Fibroblast of pulmonary artery (primary cell): Measurements from ENCODE around the gene LTBP2.
A peak's percentile ranks its signal among the peaks of the same experiment; 100 is the strongest.

ENCODE experiments used
- DNase-seq: peaks from one replicate; pipeline ENCODE4 v3.0.0-alpha.2; 2010; ENCODE audit warnings: low read depth
- H3K4me3 ChIP-seq: replicated peaks from 2 replicates; pipeline ENCODE4 v1.5.1; 2011; ENCODE audit warnings: low read depth, mild to moderate bottlenecking, control low read depth, low read length, moderate library complexity
- CTCF ChIP-seq: IDR thresholded peaks from 2 replicates; pipeline ENCODE4 v1.5.1; 2011; ENCODE audit warnings: mild to moderate bottlenecking, control low read depth, low read length, inconsistent platforms; ENCODE audit errors: missing control alignments

Gene LTBP2

GRCh38 chr14:74490486-74490885, 121.6 kb downstream of the LTBP2 start:
- no peak for DNase-seq
- H3K4me3 ChIP-seq: no peak overlapping the region
- TF ChIP-seq CTCF: no peak

DNA sequence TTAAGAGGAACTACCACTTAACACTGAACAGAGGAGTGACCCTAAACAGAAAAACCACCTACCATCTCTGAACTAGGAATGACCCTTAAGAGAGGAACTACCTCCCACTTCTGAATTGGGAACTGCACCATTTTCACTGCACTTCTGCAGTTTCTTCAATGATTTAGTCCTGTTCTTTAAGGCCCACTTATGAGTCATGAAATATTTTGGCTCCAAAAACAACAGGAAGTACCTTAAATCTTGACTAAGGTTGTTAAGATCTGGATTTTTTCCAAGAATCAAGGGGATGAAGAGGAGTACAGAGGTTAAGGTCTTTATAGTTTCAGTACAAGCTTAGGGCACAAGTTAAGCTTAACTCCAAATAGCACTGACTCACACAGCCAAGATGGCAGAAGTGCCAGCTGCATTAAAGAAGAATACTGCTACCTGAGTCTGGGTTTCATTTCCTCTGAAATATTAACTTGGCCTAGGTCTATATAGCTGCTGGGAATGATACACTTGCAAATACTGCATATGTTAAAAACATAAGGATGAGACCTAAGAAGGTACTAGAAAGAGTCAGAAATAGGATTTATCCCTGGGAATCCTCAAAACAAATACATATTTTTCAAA, 123.1 kb downstream of the LTBP2 start:
- H3K4me3 ChIP-seq: no peak overlapping the region
- DNase-seq: peak; percentile 72
- TF ChIP-seq CTCF: no peak

DNA sequence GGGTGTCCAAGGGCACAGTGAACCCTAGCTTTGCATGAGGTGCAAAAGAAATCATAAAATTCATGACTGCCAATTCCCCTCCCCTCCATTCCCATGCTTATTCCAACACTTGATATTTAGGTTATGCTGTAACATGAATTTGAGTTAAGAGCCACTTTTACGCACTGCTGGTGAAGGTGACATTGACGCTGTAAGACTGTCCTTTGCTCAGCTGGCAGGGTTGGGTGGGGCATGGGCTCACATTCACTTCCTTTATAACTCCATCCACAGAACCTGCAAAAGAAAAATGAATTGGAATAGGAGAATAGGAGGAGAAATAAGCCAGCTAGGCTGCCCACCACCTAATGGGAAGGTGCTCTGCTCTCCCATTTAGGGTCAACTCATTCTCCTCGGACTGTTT, 125.9 kb downstream of the LTBP2 start:
- TF ChIP-seq CTCF: no peak
- no peak for DNase-seq
- H3K4me3 ChIP-seq: no peak overlapping the region

GRCh38 chr14:74483321-74483720, 128.7 kb downstream of the LTBP2 start:
- no peak for TF ChIP-seq CTCF
- no peak overlapping the region for H3K4me3 ChIP-seq
- no peak for DNase-seq

GRCh38 chr14:74482571-74482970, 129.5 kb downstream of the LTBP2 start:
- no peak overlapping the region for H3K4me3 ChIP-seq
- DNase-seq: no peak
- no peak for TF ChIP-seq CTCF

- no peak for TF ChIP-seq CTCF
- no peak for DNase-seq
- no peak overlapping the region for H3K4me3 ChIP-seq
Observed at GRCh38 chr14:74480046-74480445, 132.0 kb downstream of the LTBP2 start.

GRCh38 chr14:74478996-74479635, 132.9 kb downstream of the LTBP2 start:
- DNase-seq: peak; percentile 54
- H3K4me3 ChIP-seq: no peak overlapping the region
- TF ChIP-seq CTCF: peak; percentile 76
